ENCODE data around the gene RHOD.

GRCh38 chr11:67055812-67056211, 835 bp upstream of the RHOD start:
- no peak for TF ChIP-seq POLR2A (IDR thresholded peaks at IDR 0.05)
- no peak for TF ChIP-seq CTCF (IDR thresholded peaks at IDR 0.05)

Measured in uterus (tissue), 2 donors.